ENCODE measurements around the gene PDYN.

PDYN gene

GRCh38 chr20:1992359-1993110 lies 1.3 kb downstream of the PDYN start:
- DNase-seq = no peak

- DNase-seq = no peak
Measured at GRCh38 chr20:1987826-1988225, 6.0 kb downstream of the PDYN start.

GRCh38 chr20:1983301-1983700 lies 10.6 kb downstream of the PDYN start:
- no peak for DNase-seq

GRCh38 chr20:1982686-1983085 lies 11.2 kb downstream of the PDYN start:
- no peak for DNase-seq

GRCh38 chr20:1979106-1979778 lies 14.6 kb downstream of the PDYN start:
- no peak for DNase-seq

GRCh38 chr20:1975291-1975690 lies 18.6 kb downstream of the PDYN start:
- no peak for DNase-seq

- DNase-seq = no peak
Measured at GRCh38 chr20:1973601-1974440, 20.0 kb downstream of the PDYN start.

GRCh38 chr20:1971893-1972586 lies 21.8 kb downstream of the PDYN start:
- no peak for DNase-seq

GRCh38 chr20:1968964-1969363 lies 24.9 kb downstream of the PDYN start:
- no peak for DNase-seq

- DNase-seq = peak; percentile 73 to 76
Measured at GRCh38 chr20:1965520-1966351, 28.1 kb downstream of the PDYN start.

- DNase-seq = no peak
Measured at GRCh38 chr20:1964659-1965405, 29.0 kb downstream of the PDYN start.

GRCh38 chr20:1964061-1964460 lies 29.8 kb downstream of the PDYN start:
- no peak for DNase-seq

GRCh38 chr20:1961374-1961773 lies 32.5 kb downstream of the PDYN start:
- DNase-seq = no peak

GRCh38 chr20:1959156-1959555 lies 34.7 kb downstream of the PDYN start:
- DNase-seq = no peak

- DNase-seq = no peak
Measured at GRCh38 chr20:1958426-1958825, 35.4 kb downstream of the PDYN start.

GRCh38 chr20:1955217-1955616 lies 38.6 kb downstream of the PDYN start:
- no peak for DNase-seq

- no peak for DNase-seq
Measured at GRCh38 chr20:1953621-1954020, 40.2 kb downstream of the PDYN start.

- no peak for DNase-seq
Measured at GRCh38 chr20:1952737-1953530, 40.9 kb downstream of the PDYN start.

- no peak for DNase-seq
Measured at GRCh38 chr20:1951436-1952115, 42.3 kb downstream of the PDYN start.

GRCh38 chr20:1950836-1951235 lies 43.0 kb downstream of the PDYN start:
- DNase-seq = no peak
